Muscle of arm (tissue), 12 donors: Measurements from ENCODE around the gene ANKRD12. TPM values are rescaled to one million over a fixed set of nuclear protein-coding genes. Genes with fewer than 3 reads are reported as not detected.

Experiments
- DNase-seq: peaks from one replicate; pipeline ENCODE4 v3.0.0-alpha.2; 2013
- polyA plus RNA-seq, 12 donors: library from polyadenylated mRNA; unstranded; fragments of 120-200 nt; gene quantifications; one replicate each; pipeline ENCODE4 v1.2.1, GENCODE V29; 2013; ENCODE audit not compliant: insufficient read length in 12 of 12

The ANKRD12 gene
- polyA plus RNA-seq, 12 donors, result 19.8 to 45.8 (median 22.1) TPM; not detected in 1

- no peak for DNase-seq
Observed at GRCh38 chr18:9289698-9290097, 153.1 kb downstream of the ANKRD12 start.

GRCh38 chr18:9290156-9290555 is 153.6 kb downstream of the ANKRD12 start:
- DNase-seq, result no peak

- DNase-seq, result no peak
Observed at GRCh38 chr18:9292047-9292446, 155.5 kb downstream of the ANKRD12 start.

GRCh38 chr18:9293948-9294347 is 157.4 kb downstream of the ANKRD12 start:
- no peak for DNase-seq

GRCh38 chr18:9296233-9297006 is 159.8 kb downstream of the ANKRD12 start:
- DNase-seq, result no peak

GRCh38 chr18:9297007-9297393 is 160.4 kb downstream of the ANKRD12 start:
- no peak for DNase-seq

- no peak for DNase-seq
Observed at GRCh38 chr18:9304388-9305070, 167.9 kb downstream of the ANKRD12 start.

- no peak for DNase-seq
Observed at GRCh38 chr18:9319333-9319732, 182.8 kb downstream of the ANKRD12 start.

- DNase-seq, result no peak
Observed at GRCh38 chr18:9321017-9321452, 184.5 kb downstream of the ANKRD12 start.

GRCh38 chr18:9321736-9322135 is 185.2 kb downstream of the ANKRD12 start:
- no peak for DNase-seq

- no peak for DNase-seq
Observed at GRCh38 chr18:9322744-9323143, 186.2 kb downstream of the ANKRD12 start.

- DNase-seq, result no peak
Observed at GRCh38 chr18:9323750-9324445, 187.3 kb downstream of the ANKRD12 start.

- no peak for DNase-seq
Observed at GRCh38 chr18:9325716-9326115, 189.1 kb downstream of the ANKRD12 start.

- no peak for DNase-seq
Observed at GRCh38 chr18:9328776-9329175, 192.2 kb downstream of the ANKRD12 start.

GRCh38 chr18:9329471-9329870 is 192.9 kb downstream of the ANKRD12 start:
- no peak for DNase-seq

- DNase-seq, result no peak
Observed at GRCh38 chr18:9330419-9330818, 193.8 kb downstream of the ANKRD12 start.

- no peak for DNase-seq
Observed at GRCh38 chr18:9333441-9334328, 197.1 kb downstream of the ANKRD12 start.

- peak; percentile 91 for DNase-seq
Observed at GRCh38 chr18:9334329-9334972, 197.9 kb downstream of the ANKRD12 start, which contains the start of gene TWSG1. Gene TWSG1, plus strand, starts transcription at chr18:9334773. Its CDS starts 2,457 bp downstream, at chr18:9337230.

GRCh38 chr18:9334973-9335696 is 198.6 kb downstream of the ANKRD12 start:
- no peak for DNase-seq
